ENCODE measurements around the gene GCLC.

- TF ChIP-seq RAD21 (conservative IDR thresholded peaks at IDR 0.05) (no peak), CTCF (IDR thresholded peaks at IDR 0.05; ENCODE audit: poor library complexity, severe bottlenecking) (no peak), TAF1 (IDR thresholded peaks at IDR 0.05; ENCODE audit: low read depth) (no peak)
Measured at GRCh38 chr6:53464483-53464882, 80.4 kb downstream of the GCLC start.

Data from neural cell (in vitro differentiated cells).